Measurements from ENCODE around the gene WDR46. TPM values are rescaled to one million over a fixed set of nuclear protein-coding genes. Genes with fewer than 3 reads are reported as not detected.

The WDR46 gene
- total RNA-seq, 1 donor from 2014 or later: 67.9 TPM

Other genes with a start within 250 kb of the WDR46 start
- 6.8 and 7.1 TPM in 2 replicates for gene HLA-DPA1, start 215.6 kb downstream of the WDR46 start, total RNA-seq
- gene HLA-DPB1, start 213.2 kb downstream of the WDR46 start, total RNA-seq: 49.4 and 52.3 TPM in 2 replicates
- gene COL11A2, start 96.8 kb downstream of the WDR46 start, total RNA-seq: 0.06 and 0.07 TPM in 2 replicates
- 15.0 and 15.1 TPM in 2 replicates for gene RXRB, start 88.6 kb downstream of the WDR46 start, total RNA-seq
- gene SLC39A7, start 88.4 kb downstream of the WDR46 start, total RNA-seq: 70.8 and 97.8 TPM in 2 replicates
- 16.3 and 16.9 TPM in 2 replicates for gene HSD17B8, start 84.6 kb downstream of the WDR46 start, total RNA-seq
- gene RING1, start 80.7 kb downstream of the WDR46 start, total RNA-seq: 11.3 and 17.2 TPM in 2 replicates
- gene VPS52, start 17.4 kb downstream of the WDR46 start, total RNA-seq: 33.9 and 42.8 TPM in 2 replicates
- gene RPS18, start 17.2 kb downstream of the WDR46 start, total RNA-seq: 2,737 and 3,799 TPM in 2 replicates
- 4.6 and 7.0 TPM in 2 replicates for gene B3GALT4, start 12.1 kb downstream of the WDR46 start, total RNA-seq
- 55.8 and 69.3 TPM in 2 replicates for gene PFDN6, start 362 bp upstream of the WDR46 start, total RNA-seq
- 34.0 and 46.8 TPM in 2 replicates for gene RGL2, start 9.7 kb upstream of the WDR46 start, total RNA-seq
- 108 and 144 TPM in 2 replicates for gene TAPBP, start 24.8 kb upstream of the WDR46 start, total RNA-seq
- gene ZBTB22, start 28.5 kb upstream of the WDR46 start, total RNA-seq: 8.2 and 13.5 TPM in 2 replicates
- gene DAXX, start 33.7 kb upstream of the WDR46 start, total RNA-seq: 52.7 and 58.1 TPM in 2 replicates
- 117 and 126 TPM in 2 replicates for gene KIFC1, start 102.6 kb upstream of the WDR46 start, total RNA-seq
- gene PHF1, start 121.8 kb upstream of the WDR46 start, total RNA-seq: 20.7 and 25.4 TPM in 2 replicates
- gene CUTA, start 128.9 kb upstream of the WDR46 start, total RNA-seq: 206 and 273 TPM in 2 replicates
- gene SYNGAP1, start 130.8 kb upstream of the WDR46 start, total RNA-seq: 0.87 and 2.3 TPM in 2 replicates
- gene ZBTB9, start 165.3 kb upstream of the WDR46 start, total RNA-seq: 4.3 and 4.6 TPM in 2 replicates